ENCODE results near the gene CENATAC.

- TF ChIP-seq POLR2AphosphoS5 (IDR thresholded peaks at IDR 0.05; ENCODE audit: low read depth, low read length) (no peak), TAF1 (IDR thresholded peaks at IDR 0.05; ENCODE audit: borderline replicate concordance, insufficient read depth, low read length) (no peak)
Measured at GRCh38 chr11:118973985-118974384, 24.0 kb upstream of the CENATAC start.

All from PFSK-1 (cell line).